NOMO-1 treated with DMSO at 0.1 percent for 48 hours (cell line): ENCODE measurements around the gene ARMC3.
"Not testable (repeated sequence)": the region's sequence is repeated elsewhere in the genome, so short reads cannot be mapped to it uniquely, and the experiment has no call there.

Source experiments
- DNase-seq: peaks from one replicate; lab custom pipeline; 2025; ENCODE audit not compliant: unreplicated experiment; lab: John Stamatoyannopoulos, UW

The ARMC3 gene

GRCh38 chr10:23070913-23071218 is 143.0 kb downstream of the ARMC3 start:
- no peak for DNase-seq

- not testable (repeated sequence) for DNase-seq
Observed at GRCh38 chr10:23072593-23072992, 144.7 kb downstream of the ARMC3 start.

- DNase-seq, result no peak
Observed at GRCh38 chr10:23073527-23073926, 145.7 kb downstream of the ARMC3 start.

- DNase-seq, result no peak
Observed at GRCh38 chr10:23075672-23076071, 147.8 kb downstream of the ARMC3 start.

- no peak for DNase-seq
Observed at GRCh38 chr10:23078114-23078513, 150.3 kb downstream of the ARMC3 start.

- DNase-seq, result no peak
Observed at GRCh38 chr10:23079700-23080099, 151.8 kb downstream of the ARMC3 start.

GRCh38 chr10:23080262-23080661 is 152.4 kb downstream of the ARMC3 start:
- no peak for DNase-seq

GRCh38 chr10:23081221-23081750 is 153.4 kb downstream of the ARMC3 start:
- no peak for DNase-seq

GRCh38 chr10:23081891-23082290 is 154.0 kb downstream of the ARMC3 start:
- DNase-seq, result peak; percentile 17
